AG04449 (cell line): ENCODE data around the gene HCRTR1.

Experiments
- CTCF ChIA-PET: fragments of 350-600 bp; formaldehyde crosslinking; extraction: SDS; loops from one replicate; lab custom pipeline; 2021; ENCODE audit warnings: antibody characterized with exemption; lab: Yijun Ruan, JAX
- POLR2A ChIA-PET: fragments of 400-600, 350-600 bp; formaldehyde crosslinking; extraction: SDS; loops from one replicate; lab custom pipeline; 2020; ENCODE audit warnings: antibody characterized with exemption, inconsistent platforms; lab: Yijun Ruan, JAX
- DNase-seq: peaks from one replicate; pipeline ENCODE4 v3.0.0-alpha.2; 2010; ENCODE audit warnings: low read depth, low spot score
- H3K4me3 ChIP-seq: 2 replicates; pipeline ENCODE4 v1.5.1; 2011; ENCODE audit warnings: low read depth, mild to moderate bottlenecking, control low read depth, low read length
- CTCF ChIP-seq: IDR thresholded peaks from one replicate; pipeline ENCODE4 v1.5.1; 2011; ENCODE audit warnings: mild to moderate bottlenecking, moderate library complexity, low read length, control low read depth, inconsistent platforms; ENCODE audit not compliant: insufficient read depth; ENCODE audit errors: missing control alignments

The HCRTR1 gene

GRCh38 chr1:31580513-31580870 is 37.0 kb upstream of the HCRTR1 start:
- no peak for DNase-seq
- TF ChIP-seq CTCF = no peak
- ChIA-PET CTCF (interaction anchor here (1.1 to 1.6 kb wide), 9 partner anchors 9 to 186 kb away, joined by 3 to 6 read pairs (median 3); no protein-coding TSS in a partner anchor), POLR2A (no interaction called here)
- no peak overlapping the region for H3K4me3 ChIP-seq

- TF ChIP-seq CTCF = no peak
- ChIA-PET POLR2A (no interaction called here), CTCF (interaction anchor here (1.1 to 1.6 kb wide), 11 partner anchors 8 to 187 kb away, joined by 3 to 6 read pairs (median 3); partner anchors contain the start of gene HCRTR1)
- DNase-seq = no peak
- H3K4me3 ChIP-seq = no peak overlapping the region
These were observed 36.4 kb upstream of the HCRTR1 start for GRCh38 chr1:31580891-31581603.

- TF ChIP-seq CTCF = no peak
- ChIA-PET POLR2A (no interaction called here), CTCF (interaction anchor here (1.1 to 1.6 kb wide), 5 partner anchors 7 to 35 kb away, joined by 3 to 5 read pairs (median 4); partner anchors contain the start of gene HCRTR1)
- H3K4me3 ChIP-seq = no peak overlapping the region
- no peak for DNase-seq
These were observed 35.4 kb upstream of the HCRTR1 start for GRCh38 chr1:31581821-31582810.

- no peak overlapping the region for H3K4me3 ChIP-seq
- ChIA-PET CTCF (interaction anchor here (0.8 to 15.8 kb wide), 5 partner anchors 10 to 35 kb away, joined by 4 to 327 read pairs (median 6); no protein-coding TSS in a partner anchor), POLR2A (no interaction called here)
- DNase-seq = no peak
- TF ChIP-seq CTCF = no peak
These were observed 34.2 kb upstream of the HCRTR1 start for GRCh38 chr1:31583082-31583994.

GRCh38 chr1:31583995-31584868 is 33.3 kb upstream of the HCRTR1 start:
- no peak for TF ChIP-seq CTCF
- POLR2A ChIA-PET = no interaction called here
- H3K4me3 ChIP-seq = no peak overlapping the region
- DNase-seq = no peak
- CTCF ChIA-PET = interaction anchor here (0.8 to 15.8 kb wide), 6 partner anchors 9 to 35 kb away, joined by 3 to 327 read pairs (median 5); no protein-coding TSS in a partner anchor
